ENCODE data around the gene PGC.

- TF ChIP-seq CTCF (IDR thresholded peaks at IDR 0.05) (no peak), POLR2A (IDR thresholded peaks at IDR 0.05) (no peak)
Measured at GRCh38 chr6:41716516-41717391, 30.4 kb downstream of the PGC start.

Measured in Peyer's patch (tissue), 4 donors.